ENCODE results near the gene LTBR. TPM values are rescaled to one million over a fixed set of nuclear protein-coding genes. Genes with fewer than 3 reads are reported as not detected.

LTBR gene
- polyA plus RNA-seq, 1 donor from 2014 or later = not detected

DNA sequence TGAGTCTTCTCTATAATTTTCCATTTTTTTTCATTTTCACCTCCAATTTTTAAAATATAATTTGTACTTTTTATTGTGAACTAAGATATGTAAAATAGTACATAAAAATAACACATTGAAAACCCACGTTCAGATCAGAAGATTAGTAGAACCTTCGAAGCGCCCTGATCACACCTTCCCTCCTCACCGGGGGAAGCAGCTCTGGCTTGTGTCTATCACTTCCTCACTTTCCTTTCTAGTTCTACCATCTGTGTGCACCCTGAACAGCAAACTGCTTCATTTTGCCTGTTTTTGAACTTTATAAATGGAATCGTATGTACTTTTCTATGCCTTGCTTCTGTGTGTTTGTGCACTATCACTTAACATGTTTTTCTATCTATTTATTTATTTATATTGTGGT lies 49.0 kb downstream of the LTBR start:
- TF ChIP-seq MXI1 (conservative IDR thresholded peaks at IDR 0.05; ENCODE audit: poor library complexity, severe bottlenecking) (no peak), EZH2 (IDR thresholded peaks at IDR 0.05; ENCODE audit: borderline replicate concordance, insufficient read depth, low read length, poor library complexity, severe bottlenecking) (no peak), RAD21 (conservative IDR thresholded peaks at IDR 0.05) (no peak), SMC3 (conservative IDR thresholded peaks at IDR 0.05; ENCODE audit: poor library complexity) (no peak), POLR2AphosphoS5 (IDR thresholded peaks at IDR 0.05) (no peak), EP300 (conservative IDR thresholded peaks at IDR 0.05; ENCODE audit: poor library complexity, severe bottlenecking) (no peak), CTCF (IDR thresholded peaks at IDR 0.05; ENCODE audit: poor library complexity, severe bottlenecking) (no peak), TAF1 (IDR thresholded peaks at IDR 0.05; ENCODE audit: low read depth) (no peak)
- TF ChIP-seq, protein P1, sequence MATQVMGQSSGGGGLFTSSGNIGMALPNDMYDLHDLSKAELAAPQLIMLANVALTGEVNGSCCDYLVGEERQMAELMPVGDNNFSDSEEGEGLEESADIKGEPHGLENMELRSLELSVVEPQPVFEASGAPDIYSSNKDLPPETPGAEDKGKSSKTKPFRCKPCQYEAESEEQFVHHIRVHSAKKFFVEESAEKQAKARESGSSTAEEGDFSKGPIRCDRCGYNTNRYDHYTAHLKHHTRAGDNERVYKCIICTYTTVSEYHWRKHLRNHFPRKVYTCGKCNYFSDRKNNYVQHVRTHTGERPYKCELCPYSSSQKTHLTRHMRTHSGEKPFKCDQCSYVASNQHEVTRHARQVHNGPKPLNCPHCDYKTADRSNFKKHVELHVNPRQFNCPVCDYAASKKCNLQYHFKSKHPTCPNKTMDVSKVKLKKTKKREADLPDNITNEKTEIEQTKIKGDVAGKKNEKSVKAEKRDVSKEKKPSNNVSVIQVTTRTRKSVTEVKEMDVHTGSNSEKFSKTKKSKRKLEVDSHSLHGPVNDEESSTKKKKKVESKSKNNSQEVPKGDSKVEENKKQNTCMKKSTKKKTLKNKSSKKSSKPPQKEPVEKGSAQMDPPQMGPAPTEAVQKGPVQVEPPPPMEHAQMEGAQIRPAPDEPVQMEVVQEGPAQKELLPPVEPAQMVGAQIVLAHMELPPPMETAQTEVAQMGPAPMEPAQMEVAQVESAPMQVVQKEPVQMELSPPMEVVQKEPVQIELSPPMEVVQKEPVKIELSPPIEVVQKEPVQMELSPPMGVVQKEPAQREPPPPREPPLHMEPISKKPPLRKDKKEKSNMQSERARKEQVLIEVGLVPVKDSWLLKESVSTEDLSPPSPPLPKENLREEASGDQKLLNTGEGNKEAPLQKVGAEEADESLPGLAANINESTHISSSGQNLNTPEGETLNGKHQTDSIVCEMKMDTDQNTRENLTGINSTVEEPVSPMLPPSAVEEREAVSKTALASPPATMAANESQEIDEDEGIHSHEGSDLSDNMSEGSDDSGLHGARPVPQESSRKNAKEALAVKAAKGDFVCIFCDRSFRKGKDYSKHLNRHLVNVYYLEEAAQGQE (IDR thresholded peaks at IDR 0.05; ENCODE audit: borderline replicate concordance) = no peak
- H3K27ac ChIP-seq (ENCODE audit: low read length) = no peak overlapping the region
- no peak overlapping the region for H3K4me3 ChIP-seq (ENCODE audit: low read length)

GRCh38 chr12:6434205-6435140 lies 50.5 kb downstream of the LTBR start:
- H4K20me1 ChIP-seq (ENCODE audit: insufficient read depth) = no peaks in the 10 kb centered on the region
- no peaks in the 10 kb centered on the region for H3K36me3 ChIP-seq (ENCODE audit: insufficient read depth, low read length)
- H3K9ac ChIP-seq (ENCODE audit: low read length) = no peak overlapping the region
- no peaks in the 10 kb centered on the region for H3F3A ChIP-seq (ENCODE audit: insufficient read depth, low read length, poor library complexity, severe bottlenecking)
- H2AFZ ChIP-seq (ENCODE audit: low read depth, low read length) = no peak overlapping the region
- no peaks in the 10 kb centered on the region for H3K27me3 ChIP-seq (ENCODE audit: insufficient read depth, low read depth, low read length)
- no peaks in the 10 kb centered on the region for H3K79me2 ChIP-seq (replicated peaks; ENCODE audit: insufficient read depth, low read length)
- no peak overlapping the region for H3K4me3 ChIP-seq (ENCODE audit: low read length)
- H3K27ac ChIP-seq (ENCODE audit: low read length) = no peak overlapping the region
- no peaks in the 10 kb centered on the region for H3K9me2 ChIP-seq (ENCODE audit: insufficient read depth, low read length)
- H3K9me3 ChIP-seq (ENCODE audit: low read length) = no peaks in the 10 kb centered on the region
- H3K4me2 ChIP-seq (ENCODE audit: low read length) = no peak overlapping the region
- TF ChIP-seq MXI1 (conservative IDR thresholded peaks at IDR 0.05; ENCODE audit: poor library complexity, severe bottlenecking) = no peak
- no peak for TF ChIP-seq SMC3 (conservative IDR thresholded peaks at IDR 0.05; ENCODE audit: poor library complexity)
- no peak for TF ChIP-seq RAD21 (conservative IDR thresholded peaks at IDR 0.05)
- TF ChIP-seq POLR2AphosphoS5 (IDR thresholded peaks at IDR 0.05) = no peak
- no peak for TF ChIP-seq TAF1 (IDR thresholded peaks at IDR 0.05; ENCODE audit: low read depth)
- TF ChIP-seq, protein P1 (IDR thresholded peaks at IDR 0.05; ENCODE audit: borderline replicate concordance) = no peak
- no peak for TF ChIP-seq EZH2 (IDR thresholded peaks at IDR 0.05; ENCODE audit: borderline replicate concordance, insufficient read depth, low read length, poor library complexity, severe bottlenecking)
- TF ChIP-seq EP300 (conservative IDR thresholded peaks at IDR 0.05; ENCODE audit: poor library complexity, severe bottlenecking) = no peak
- TF ChIP-seq CTCF (IDR thresholded peaks at IDR 0.05; ENCODE audit: poor library complexity, severe bottlenecking) = no peak

More for the DNA sequence above, 49.0 kb downstream of the LTBR start:
- H3F3A ChIP-seq (ENCODE audit: insufficient read depth, low read length, poor library complexity, severe bottlenecking) = no peaks in the 10 kb centered on the region
- no peaks in the 10 kb centered on the region for H3K27me3 ChIP-seq (ENCODE audit: insufficient read depth, low read depth, low read length)
- no peaks in the 10 kb centered on the region for H3K36me3 ChIP-seq (ENCODE audit: insufficient read depth, low read length)
- no peak overlapping the region for H2AFZ ChIP-seq (ENCODE audit: low read depth, low read length)
- H4K20me1 ChIP-seq (ENCODE audit: insufficient read depth) = no peaks in the 10 kb centered on the region
- H3K4me2 ChIP-seq (ENCODE audit: low read length) = no peak overlapping the region
- H3K9me3 ChIP-seq (ENCODE audit: low read length) = no peaks in the 10 kb centered on the region
- no peak overlapping the region for H3K9ac ChIP-seq (ENCODE audit: low read length)
- H3K79me2 ChIP-seq (replicated peaks; ENCODE audit: insufficient read depth, low read length) = no peaks in the 10 kb centered on the region
- H3K9me2 ChIP-seq (ENCODE audit: insufficient read depth, low read length) = no peaks in the 10 kb centered on the region
